MM.1S (cell line): ENCODE data around the gene TTC33.

Source experiments
- CTCF ChIP-seq: fragments of 300-600 bp; sonication (generic); IDR thresholded peaks from 2 replicates; pipeline ENCODE4 v1.5.1; 2016; ENCODE audit warnings: antibody characterized with exemption, low read length, mixed read lengths
- EZH2 ChIP-seq: fragments of 300-600 bp; sonication (generic); optimal IDR thresholded peaks from 2 replicates; pipeline ENCODE3; 2017; ENCODE audit warnings: low read depth, mild to moderate bottlenecking, antibody characterized with exemption, low read length, mixed read lengths

DNA sequence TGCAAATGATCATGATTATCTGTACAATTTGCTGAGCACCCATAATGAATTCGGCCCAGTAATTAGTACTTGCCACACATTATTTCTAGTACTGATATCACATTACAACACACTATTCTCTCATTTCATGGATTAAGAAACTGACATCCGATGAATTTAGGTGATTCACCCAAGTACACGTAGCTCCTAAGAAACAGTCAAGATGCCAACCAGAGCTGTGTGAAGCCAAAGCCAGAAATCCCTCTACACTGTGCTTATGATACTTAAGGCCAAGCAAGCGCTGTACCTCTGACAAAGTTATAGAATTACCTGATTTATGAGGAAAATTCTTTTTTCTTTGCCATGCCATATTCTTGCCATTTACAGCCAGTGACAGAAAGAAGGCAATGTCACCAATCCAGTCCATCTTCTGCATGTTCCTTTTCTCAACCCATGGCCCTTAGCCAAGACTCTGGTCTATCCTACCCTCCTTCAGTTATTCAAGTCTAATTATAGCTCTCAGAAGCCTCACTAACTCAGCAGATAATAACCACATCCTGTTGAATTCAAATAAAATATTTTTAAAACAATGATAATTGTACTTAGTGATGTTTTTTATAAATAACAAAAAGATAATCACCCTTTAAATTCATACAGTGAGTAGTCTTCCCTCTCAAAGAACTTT, 150.3 kb downstream of the TTC33 start:
- no peak for TF ChIP-seq EZH2
- no peak for TF ChIP-seq CTCF
